ENCODE data around the gene NKAIN2. TPM values are rescaled to one million over a fixed set of nuclear protein-coding genes. Genes with fewer than 3 reads are reported as not detected.

The NKAIN2 gene
- total RNA-seq, 1 experiment from 2014 or later, result not detected

DNA sequence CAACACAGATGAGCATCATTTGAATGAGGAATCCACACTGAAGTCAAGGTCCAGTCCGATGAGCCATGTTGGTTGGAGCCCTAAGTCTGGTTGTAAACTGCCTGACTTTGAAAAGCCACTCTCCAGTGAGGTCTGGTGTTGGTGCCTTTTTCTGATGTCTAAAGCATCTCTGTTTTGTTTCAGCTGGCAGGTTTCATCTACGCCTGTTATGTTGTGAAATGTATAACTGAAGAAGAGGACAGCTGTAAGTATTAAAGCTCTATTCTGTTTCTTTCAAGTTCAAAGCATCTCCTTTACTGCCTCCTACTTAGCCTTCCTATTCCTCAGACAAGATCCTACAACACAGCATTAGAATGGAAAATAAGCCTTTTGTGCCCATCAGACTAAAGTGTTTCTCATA lies 987.5 kb downstream of the NKAIN2 start:
- Histone ChIP-seq H3K4me2 (ENCODE audit: low read length) (no peak overlapping the region), H3K4me1 (ENCODE audit: control insufficient read depth in 1 of 2, insufficient read depth in 2 of 2, low read length in 2 of 2) (no peaks in the 10 kb centered on the region), H2AFZ (ENCODE audit: low read depth, low read length, poor library complexity, severe bottlenecking) (no peak overlapping the region), H3K79me2 (ENCODE audit: insufficient read depth, low read length) (no peaks in the 10 kb centered on the region), H3K9ac (ENCODE audit: low read length) (no peak overlapping the region), H4K20me1 (ENCODE audit: insufficient read depth) (no peaks in the 10 kb centered on the region), H3K27me3 (ENCODE audit: insufficient read depth, low read length) (peaks cover 82% of the 10 kb centered on the region), H3K4me3 (replicated peaks in 1 of 2; ENCODE audit: low read depth in 1 of 2, low read length in 2 of 2) (no peak overlapping the region), H3K9me2 (ENCODE audit: insufficient read depth) (no peaks in the 10 kb centered on the region), H3K36me3 (ENCODE audit: control insufficient read depth in 1 of 2, insufficient read depth in 2 of 2, low read length in 2 of 2) (no peaks in the 10 kb centered on the region), H3K27ac (ENCODE audit: low read depth, low read length) (no peak overlapping the region), H3K9me3 (ENCODE audit: control insufficient read depth in 1 of 2, insufficient read depth in 1 of 2, low read depth in 1 of 2, low read length in 2 of 2) (no peaks in the 10 kb centered on the region)
- ChIA-PET RAD21 (ENCODE audit: low non-redundant PET in 1 of 2, low total read pairs in 2 of 2, uncharacterized antibody in 2 of 2, unreplicated experiment in 2 of 2) (no interaction called here), CTCF (no interaction called here), POLR2A (no interaction called here)
- DNase-seq (ENCODE audit: low read depth, low spot score) (no peak), ATAC-seq (no peak)
- BruUV-seq (replicated peaks), result no TSS peak
- TF ChIP-seq, protein P1, sequence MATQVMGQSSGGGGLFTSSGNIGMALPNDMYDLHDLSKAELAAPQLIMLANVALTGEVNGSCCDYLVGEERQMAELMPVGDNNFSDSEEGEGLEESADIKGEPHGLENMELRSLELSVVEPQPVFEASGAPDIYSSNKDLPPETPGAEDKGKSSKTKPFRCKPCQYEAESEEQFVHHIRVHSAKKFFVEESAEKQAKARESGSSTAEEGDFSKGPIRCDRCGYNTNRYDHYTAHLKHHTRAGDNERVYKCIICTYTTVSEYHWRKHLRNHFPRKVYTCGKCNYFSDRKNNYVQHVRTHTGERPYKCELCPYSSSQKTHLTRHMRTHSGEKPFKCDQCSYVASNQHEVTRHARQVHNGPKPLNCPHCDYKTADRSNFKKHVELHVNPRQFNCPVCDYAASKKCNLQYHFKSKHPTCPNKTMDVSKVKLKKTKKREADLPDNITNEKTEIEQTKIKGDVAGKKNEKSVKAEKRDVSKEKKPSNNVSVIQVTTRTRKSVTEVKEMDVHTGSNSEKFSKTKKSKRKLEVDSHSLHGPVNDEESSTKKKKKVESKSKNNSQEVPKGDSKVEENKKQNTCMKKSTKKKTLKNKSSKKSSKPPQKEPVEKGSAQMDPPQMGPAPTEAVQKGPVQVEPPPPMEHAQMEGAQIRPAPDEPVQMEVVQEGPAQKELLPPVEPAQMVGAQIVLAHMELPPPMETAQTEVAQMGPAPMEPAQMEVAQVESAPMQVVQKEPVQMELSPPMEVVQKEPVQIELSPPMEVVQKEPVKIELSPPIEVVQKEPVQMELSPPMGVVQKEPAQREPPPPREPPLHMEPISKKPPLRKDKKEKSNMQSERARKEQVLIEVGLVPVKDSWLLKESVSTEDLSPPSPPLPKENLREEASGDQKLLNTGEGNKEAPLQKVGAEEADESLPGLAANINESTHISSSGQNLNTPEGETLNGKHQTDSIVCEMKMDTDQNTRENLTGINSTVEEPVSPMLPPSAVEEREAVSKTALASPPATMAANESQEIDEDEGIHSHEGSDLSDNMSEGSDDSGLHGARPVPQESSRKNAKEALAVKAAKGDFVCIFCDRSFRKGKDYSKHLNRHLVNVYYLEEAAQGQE (IDR thresholded peaks at IDR 0.05; ENCODE audit: low read depth), result no peak
- no peak for TF ChIP-seq EZH2 (IDR thresholded peaks at IDR 0.05)
- TF ChIP-seq, protein P2, sequence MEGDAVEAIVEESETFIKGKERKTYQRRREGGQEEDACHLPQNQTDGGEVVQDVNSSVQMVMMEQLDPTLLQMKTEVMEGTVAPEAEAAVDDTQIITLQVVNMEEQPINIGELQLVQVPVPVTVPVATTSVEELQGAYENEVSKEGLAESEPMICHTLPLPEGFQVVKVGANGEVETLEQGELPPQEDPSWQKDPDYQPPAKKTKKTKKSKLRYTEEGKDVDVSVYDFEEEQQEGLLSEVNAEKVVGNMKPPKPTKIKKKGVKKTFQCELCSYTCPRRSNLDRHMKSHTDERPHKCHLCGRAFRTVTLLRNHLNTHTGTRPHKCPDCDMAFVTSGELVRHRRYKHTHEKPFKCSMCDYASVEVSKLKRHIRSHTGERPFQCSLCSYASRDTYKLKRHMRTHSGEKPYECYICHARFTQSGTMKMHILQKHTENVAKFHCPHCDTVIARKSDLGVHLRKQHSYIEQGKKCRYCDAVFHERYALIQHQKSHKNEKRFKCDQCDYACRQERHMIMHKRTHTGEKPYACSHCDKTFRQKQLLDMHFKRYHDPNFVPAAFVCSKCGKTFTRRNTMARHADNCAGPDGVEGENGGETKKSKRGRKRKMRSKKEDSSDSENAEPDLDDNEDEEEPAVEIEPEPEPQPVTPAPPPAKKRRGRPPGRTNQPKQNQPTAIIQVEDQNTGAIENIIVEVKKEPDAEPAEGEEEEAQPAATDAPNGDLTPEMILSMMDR (IDR thresholded peaks at IDR 0.05 in 2 of 3, conservative IDR thresholded peaks at IDR 0.05 in 1 of 3; ENCODE audit: borderline replicate concordance in 1 of 3, insufficient read depth in 1 of 3, low read depth in 2 of 3, low read length in 2 of 3), result no peak
- TF ChIP-seq YY1 (IDR thresholded peaks at IDR 0.05; ENCODE audit: extremely low read depth, insufficient replicate concordance, low read depth, low read length), result no peak
- no peak for TF ChIP-seq SRF (IDR thresholded peaks at IDR 0.05; ENCODE audit: low read depth)
- TF ChIP-seq ELF1 (IDR thresholded peaks at IDR 0.05; ENCODE audit: borderline replicate concordance, low read depth), result no peak
- no peak for TF ChIP-seq RAD21 (IDR thresholded peaks at IDR 0.05; ENCODE audit: low read depth)
- no peak for TF ChIP-seq ATF3 (IDR thresholded peaks at IDR 0.05)
- no peak for TF ChIP-seq ZBTB33 (IDR thresholded peaks at IDR 0.05; ENCODE audit: extremely low read depth, insufficient replicate concordance, low read length)
- TF ChIP-seq CEBPB (IDR thresholded peaks at IDR 0.05; ENCODE audit: low read depth), result no peak
- TF ChIP-seq ZFX (IDR thresholded peaks at IDR 0.05), result no peak
- no peak for TF ChIP-seq MAX (IDR thresholded peaks at IDR 0.05)
- TF ChIP-seq SIN3A (IDR thresholded peaks at IDR 0.05; ENCODE audit: low read depth), result no peak
- no peak for TF ChIP-seq ZNF274 (IDR thresholded peaks at IDR 0.05; ENCODE audit: low read depth, low read length)
- no peak for TF ChIP-seq CBX3 (IDR thresholded peaks at IDR 0.05; ENCODE audit: low read depth)
- TF ChIP-seq JUND (IDR thresholded peaks at IDR 0.05), result no peak
- no peak for TF ChIP-seq TCF7L2 (IDR thresholded peaks at IDR 0.05; ENCODE audit: borderline replicate concordance, extremely low read depth, insufficient read depth, insufficient read length)
- no peak for TF ChIP-seq FOSL1 (IDR thresholded peaks at IDR 0.05; ENCODE audit: low read depth)
- TF ChIP-seq SP1 (IDR thresholded peaks at IDR 0.05; ENCODE audit: low read depth), result no peak
- intact Hi-C loops (cut with micrococcal nuclease), result no loop called here
